H9 (cell line): ENCODE measurements around the gene BCAS3. TPM values are rescaled to one million over a fixed set of nuclear protein-coding genes. Genes with fewer than 3 reads are reported as not detected.

Source experiments
- DNase-seq: peaks from one replicate; pipeline ENCODE4 v3.0.0-alpha.2; 2017
- H2AFZ ChIP-seq: one replicate; pipeline ENCODE4 v1.6.1; 2013; ENCODE audit warnings: mild to moderate bottlenecking, low read length, control low read depth, moderate library complexity
- H2AK5ac ChIP-seq: 2 replicates; pipeline ENCODE4 v1.6.1; 2013; ENCODE audit warnings: low read length, control low read depth, mixed read lengths; ENCODE audit not compliant: insufficient read length
- H2BK120ac ChIP-seq: one replicate; pipeline ENCODE4 v1.6.1; 2013; ENCODE audit warnings: low read depth, mild to moderate bottlenecking, low read length, control low read depth, inconsistent platforms; ENCODE audit not compliant: poor library complexity, severe bottlenecking
- H2BK12ac ChIP-seq: 2 replicates; pipeline ENCODE4 v1.6.1; 2013; ENCODE audit warnings: low read length, control low read depth, mixed read lengths, low read depth; ENCODE audit not compliant: insufficient read length
- H2BK15ac ChIP-seq: 2 replicates; pipeline ENCODE4 v1.6.1; 2013; ENCODE audit warnings: low read depth, low read length, control low read depth
- H2BK20ac ChIP-seq: one replicate; pipeline ENCODE4 v1.6.1; 2013; ENCODE audit warnings: low read depth, mild to moderate bottlenecking, low read length, control low read depth, inconsistent platforms; ENCODE audit not compliant: poor library complexity, severe bottlenecking
- H2BK5ac ChIP-seq: 2 replicates; pipeline ENCODE4 v1.6.1; 2013; ENCODE audit warnings: low read length, control low read depth, mixed read lengths; ENCODE audit not compliant: insufficient read length
- H3K14ac ChIP-seq: 2 replicates; pipeline ENCODE4 v1.6.1; 2013; ENCODE audit warnings: low read length, control low read depth; ENCODE audit not compliant: insufficient read depth
- H3K18ac ChIP-seq: 2 replicates; pipeline ENCODE4 v1.6.1; 2013; ENCODE audit warnings: low read depth, mild to moderate bottlenecking, mixed read lengths, low read length, control low read depth; ENCODE audit not compliant: insufficient read length
- H3K23ac ChIP-seq: 2 replicates; pipeline ENCODE4 v1.6.1; 2013; ENCODE audit warnings: low read length, control low read depth, mixed read lengths, low read depth; ENCODE audit not compliant: insufficient read length
- H3K23me2 ChIP-seq: 2 replicates; pipeline ENCODE4 v1.6.1; 2013; ENCODE audit warnings: low read depth, mild to moderate bottlenecking, mixed read lengths, low read length, control low read depth; ENCODE audit not compliant: insufficient read length, poor library complexity, severe bottlenecking
- H3K27ac ChIP-seq: 2 replicates; pipeline ENCODE4 v1.5.1; 2013; ENCODE audit warnings: low read length, control low read depth, mixed read lengths, low read depth; ENCODE audit not compliant: insufficient read length
- H3K27me3 ChIP-seq: 2 replicates; pipeline ENCODE4 v1.6.1; 2013; ENCODE audit warnings: low read length, control low read depth, inconsistent platforms; ENCODE audit not compliant: insufficient read depth
- H3K4ac ChIP-seq: 2 replicates; pipeline ENCODE4 v1.6.1; 2013; ENCODE audit warnings: low read depth, mild to moderate bottlenecking, control low read depth, inconsistent platforms, low read length, moderate library complexity
- H3K4me1 ChIP-seq: 2 replicates; pipeline ENCODE4 v1.6.1; 2013; ENCODE audit warnings: low read length, control low read depth, inconsistent platforms; ENCODE audit not compliant: insufficient read depth
- H3K4me2 ChIP-seq: 2 replicates; pipeline ENCODE4 v1.6.1; 2013; ENCODE audit warnings: low read length, control low read depth, mixed read lengths; ENCODE audit not compliant: insufficient read length, insufficient read depth
- H3K56ac ChIP-seq: 2 replicates; pipeline ENCODE4 v1.6.1; 2013; ENCODE audit warnings: low read depth, mild to moderate bottlenecking, mixed read lengths, low read length, control low read depth; ENCODE audit not compliant: insufficient read length
- H3K79me1 ChIP-seq: 2 replicates; pipeline ENCODE4 v1.6.1; 2013; ENCODE audit warnings: low read depth, mild to moderate bottlenecking, moderate library complexity, low read length, control low read depth, inconsistent platforms; ENCODE audit not compliant: insufficient read depth, poor library complexity, severe bottlenecking
- H3K79me2 ChIP-seq: 2 replicates; pipeline ENCODE4 v1.6.1; 2013; ENCODE audit warnings: low read length, control low read depth, inconsistent platforms; ENCODE audit not compliant: insufficient read depth
- H3K9ac ChIP-seq: 2 replicates; pipeline ENCODE4 v1.6.1; 2013; ENCODE audit warnings: low read length, control low read depth, mixed read lengths; ENCODE audit not compliant: insufficient read length; ENCODE audit errors: extremely low read depth
- H3K9me3 ChIP-seq: one replicate; pipeline ENCODE4 v1.6.1; 2013; ENCODE audit warnings: low read depth, low read length, inconsistent platforms; ENCODE audit not compliant: control insufficient read depth
- H3T11ph ChIP-seq: one replicate; pipeline ENCODE4 v1.6.1; 2013; ENCODE audit warnings: mild to moderate bottlenecking, low read length, control low read depth, inconsistent platforms
- H4K20me1 ChIP-seq: one replicate; pipeline ENCODE4 v1.6.1; 2013; ENCODE audit not compliant: control insufficient read depth, insufficient read length, insufficient read depth
- H4K5ac ChIP-seq: 2 replicates; pipeline ENCODE4 v1.6.1; 2013; ENCODE audit warnings: low read depth, mild to moderate bottlenecking, mixed read lengths, low read length, control low read depth; ENCODE audit not compliant: insufficient read length
- H4K8ac ChIP-seq: replicated peaks from 2 replicates; pipeline ENCODE4 v1.6.1; 2013; ENCODE audit warnings: low read length, control low read depth, mixed read lengths, low read depth; ENCODE audit not compliant: insufficient read length
- H4K91ac ChIP-seq: 2 replicates; pipeline ENCODE4 v1.6.1; 2013; ENCODE audit warnings: low read depth, mild to moderate bottlenecking, moderate library complexity, mixed read lengths, low read length, control low read depth; ENCODE audit not compliant: insufficient read length
- H3K27ac Mint-ChIP-seq, 3 experiments: 2 replicates in 2 of 3; 3 replicates in 1 of 3; pipeline ENCODE4 v1.8.0; 2020 to 2021; ENCODE audit warnings: mixed read lengths in 3 of 3, mild to moderate bottlenecking in 1 of 3, moderate library complexity in 1 of 3
- H3K27me3 Mint-ChIP-seq: 2 replicates; pipeline ENCODE4 v1.8.0; 2021; ENCODE audit warnings: low read depth, mild to moderate bottlenecking, moderate library complexity, mixed read lengths
- H3K36me3 Mint-ChIP-seq, 3 experiments: 2 replicates in 2 of 3; 3 replicates in 1 of 3; pipeline ENCODE4 v1.8.0; 2020 to 2021; ENCODE audit warnings: low read depth in 3 of 3, mixed read lengths in 3 of 3; ENCODE audit not compliant: insufficient read depth in 1 of 3
- H3K4me1 Mint-ChIP-seq, 2 experiments: 2 replicates each; pipeline ENCODE4 v1.8.0; 2020; ENCODE audit warnings: mixed read lengths in 2 of 2
- H3K4me3 Mint-ChIP-seq, 2 experiments: 2 replicates in 1 of 2; 3 replicates in 1 of 2; pipeline ENCODE4 v1.8.0; 2020 to 2021; ENCODE audit warnings: mild to moderate bottlenecking in 2 of 2, mixed read lengths in 2 of 2, moderate library complexity in 1 of 2
- H3K9me3 Mint-ChIP-seq, 2 experiments: 2 replicates in 1 of 2; 3 replicates in 1 of 2; pipeline ENCODE4 v1.8.0; 2020; ENCODE audit warnings: mild to moderate bottlenecking in 2 of 2, mixed read lengths in 2 of 2, moderate library complexity in 1 of 2
- CTCF ChIP-seq: fragments of 200-600 bp; sonication (generic); conservative IDR thresholded peaks from 3 replicates; pipeline ENCODE4 v1.8.0; 2021; ENCODE audit warnings: antibody characterized with exemption, mild to moderate bottlenecking
- WGBS: extraction: QIAGEN DNeasy Blood & Tissue Kit; methylation state at CpG from one replicate; pipeline ENCODE4 v1.1.7; 2013; ENCODE audit warnings: missing lambda C conversion rate, low lambda C conversion rate, mixed read lengths; ENCODE audit not compliant: insufficient read length; ENCODE audit errors: extremely low coverage; 5-methylcytosine and 5-hydroxymethylcytosine counted together
- total RNA-seq: library from RNA; stranded (reverse); gene quantifications from 2 replicates; pipeline ENCODE4 v1.2.1, GENCODE V29; 2021

Gene BCAS3
- total RNA-seq, 1 experiment from 2014 or later = 22.4 TPM

GRCh38 chr17:61371606-61372005 is 694.0 kb downstream of the BCAS3 start:
- Mint-ChIP-seq H3K4me3 (no peak overlapping the region), H3K27me3 (no peaks in the 10 kb centered on the region), H3K9me3 (no peaks in the 10 kb centered on the region), H3K27ac (no peak overlapping the region), H3K36me3 (no peaks in the 10 kb centered on the region), H3K4me1 (peaks cover 12 to 21% of the 10 kb centered on the region in 2 experiments)
- no peak overlapping the region for H3K56ac ChIP-seq
- no peaks in the 10 kb centered on the region for H3K27me3 ChIP-seq
- no peak overlapping the region for H2BK20ac ChIP-seq
- H2BK5ac ChIP-seq = no peak overlapping the region
- H3K23ac ChIP-seq = no peak overlapping the region
- no peak for TF ChIP-seq CTCF
- no peaks in the 10 kb centered on the region for H4K20me1 ChIP-seq
- H3K23me2 ChIP-seq = no peaks in the 10 kb centered on the region
- H3K27ac ChIP-seq = no peak overlapping the region
- H2AFZ ChIP-seq = no peak overlapping the region
- no peak overlapping the region for H3K4ac ChIP-seq
- no peak overlapping the region for H2BK12ac ChIP-seq
- no peak overlapping the region for H2BK120ac ChIP-seq
- no peaks in the 10 kb centered on the region for H3K79me1 ChIP-seq
- no peak for DNase-seq
- no peak overlapping the region for H3K18ac ChIP-seq
- no peak overlapping the region for H4K8ac ChIP-seq
- no peak overlapping the region for H3T11ph ChIP-seq
- no peak overlapping the region for H2BK15ac ChIP-seq
- H3K9ac ChIP-seq = no peak overlapping the region
- H3K9me3 ChIP-seq = no peaks in the 10 kb centered on the region
- H4K5ac ChIP-seq = no peak overlapping the region
- no peak overlapping the region for H4K91ac ChIP-seq
- H3K14ac ChIP-seq = no peak overlapping the region
- no peak overlapping the region for H2AK5ac ChIP-seq
- no peak overlapping the region for H3K4me2 ChIP-seq
- H3K79me2 ChIP-seq = no peaks in the 10 kb centered on the region
- no CpG with 5 or more reads among the region's 8 CpGs for WGBS
- H3K4me1 ChIP-seq = no peaks in the 10 kb centered on the region
